ENCODE data around the gene GABRB1. TPM values are rescaled to one million over a fixed set of nuclear protein-coding genes. Genes with fewer than 3 reads are reported as not detected.
A peak's percentile ranks its signal among the peaks of the same experiment; 100 is the strongest.

Gene GABRB1
- total RNA-seq, 1 experiment from 2014 or later: 1.00 TPM

GRCh38 chr4:47110546-47111132 lies 79.3 kb downstream of the GABRB1 start:
- no peak for DNase-seq (ENCODE audit: low spot score)

- no peak for DNase-seq (ENCODE audit: low spot score)
These were observed 87.0 kb downstream of the GABRB1 start for GRCh38 chr4:47118192-47118929.

GRCh38 chr4:47120783-47121182 lies 89.4 kb downstream of the GABRB1 start:
- DNase-seq (ENCODE audit: low spot score): no peak

DNA sequence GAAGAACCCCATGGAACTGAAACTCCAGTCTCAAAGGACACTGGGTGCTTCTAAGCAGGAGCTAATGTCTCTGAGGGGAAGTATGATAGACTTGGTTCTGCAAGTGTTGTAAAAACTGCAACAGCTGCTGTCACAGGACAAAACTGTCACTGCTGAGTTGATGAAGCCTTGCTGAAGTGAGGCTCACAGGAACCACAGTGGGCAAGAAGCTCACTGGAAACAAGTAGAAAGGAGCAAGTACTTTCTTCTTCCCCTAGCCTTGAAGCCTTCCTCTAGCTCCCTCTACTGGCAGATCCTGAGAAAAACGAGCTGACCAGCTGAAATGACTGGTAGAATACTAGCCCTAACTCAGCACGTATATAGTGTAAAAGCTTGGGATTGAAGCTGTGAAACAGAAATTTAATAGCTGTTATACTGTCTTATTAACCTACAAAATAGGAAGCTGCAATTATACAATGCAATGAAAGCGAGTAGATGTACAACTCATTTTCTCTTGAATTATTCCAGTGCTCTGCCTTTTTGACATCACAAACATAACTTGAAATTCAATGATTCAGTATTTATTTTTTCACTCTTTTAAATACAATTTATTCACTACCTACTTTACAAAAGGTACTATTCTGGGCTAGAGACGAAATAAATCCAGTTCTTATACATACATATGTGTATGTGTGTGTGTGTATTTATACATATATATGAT lies 91.4 kb downstream of the GABRB1 start:
- DNase-seq (ENCODE audit: low spot score): peak; percentile 85

DNA sequence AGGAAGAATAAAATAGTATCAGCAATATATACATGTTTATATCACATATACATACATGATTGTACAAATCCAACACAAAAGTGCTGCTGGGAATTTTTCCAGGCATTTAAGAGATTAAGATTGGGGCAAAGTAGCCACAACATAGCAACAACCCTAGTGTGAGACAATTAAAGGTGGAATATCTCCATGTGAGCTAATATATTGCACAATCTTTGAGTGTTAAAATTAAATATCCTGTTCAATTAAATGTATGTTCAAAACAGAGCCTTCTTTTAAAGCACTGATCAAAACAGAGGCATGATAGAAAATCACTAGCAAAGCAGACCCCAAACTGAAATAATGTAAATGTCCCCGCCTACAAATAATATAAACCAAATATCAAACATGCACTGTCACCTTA lies 97.6 kb downstream of the GABRB1 start:
- DNase-seq (ENCODE audit: low spot score): no peak

GRCh38 chr4:47135210-47135609 lies 103.8 kb downstream of the GABRB1 start:
- DNase-seq (ENCODE audit: low spot score): no peak

- DNase-seq (ENCODE audit: low spot score): no peak
These were observed 111.9 kb downstream of the GABRB1 start for GRCh38 chr4:47143261-47143660.

DNA sequence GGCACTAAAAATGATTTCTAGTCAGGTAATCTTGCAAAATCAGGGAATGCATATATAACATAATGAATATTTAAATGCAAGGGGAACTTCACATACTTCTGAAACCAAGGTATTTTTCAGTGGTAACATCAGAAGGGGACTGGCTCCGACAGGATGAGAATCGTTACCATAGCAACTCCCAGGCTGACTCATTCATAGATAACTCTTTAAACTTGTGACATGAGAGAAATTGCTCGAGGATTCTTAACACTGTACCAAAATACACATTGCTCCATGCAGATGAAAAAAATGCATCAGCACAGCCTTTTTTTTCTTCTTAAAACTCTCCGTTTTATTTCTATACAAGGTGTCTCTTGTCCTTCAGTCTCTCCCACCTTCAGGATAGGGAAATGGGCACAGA lies 114.3 kb downstream of the GABRB1 start:
- peak; percentile 75 for DNase-seq (ENCODE audit: low spot score)

DNA sequence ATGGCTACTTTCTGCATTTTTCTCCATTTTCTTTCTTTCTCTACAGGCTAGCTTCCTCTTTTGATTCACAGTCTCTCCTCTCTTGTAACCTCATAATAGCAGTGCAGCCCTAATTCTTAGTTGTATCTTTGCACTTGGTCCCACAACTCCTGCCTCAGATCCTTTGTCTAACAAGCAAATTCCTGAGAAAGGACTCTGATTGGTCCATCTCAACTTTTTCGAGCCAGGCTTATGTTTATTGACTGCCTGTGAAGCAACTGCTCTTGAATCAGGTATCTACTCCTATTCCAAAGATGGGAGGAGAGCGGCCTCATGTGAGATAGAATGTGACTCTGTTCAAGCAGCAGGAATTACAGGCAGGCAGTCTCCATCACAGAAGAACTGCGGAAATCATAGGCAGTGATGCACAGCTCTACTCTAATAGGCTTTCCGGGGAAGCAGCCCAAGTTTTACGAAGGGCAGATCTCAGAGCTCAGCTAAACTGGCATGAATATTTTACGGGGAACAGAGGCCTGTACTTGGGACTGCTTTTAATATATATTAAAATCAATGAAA lies 123.5 kb downstream of the GABRB1 start:
- DNase-seq (ENCODE audit: low spot score): peak; percentile 2

- no peak for DNase-seq (ENCODE audit: low spot score)
These were observed 124.6 kb downstream of the GABRB1 start for GRCh38 chr4:47155919-47156318.

- DNase-seq (ENCODE audit: low spot score): no peak
These were observed 128.7 kb downstream of the GABRB1 start for GRCh38 chr4:47160095-47160494.

- DNase-seq (ENCODE audit: low spot score): peak; percentile 1
These were observed 136.0 kb downstream of the GABRB1 start for GRCh38 chr4:47167081-47168035.

DNA sequence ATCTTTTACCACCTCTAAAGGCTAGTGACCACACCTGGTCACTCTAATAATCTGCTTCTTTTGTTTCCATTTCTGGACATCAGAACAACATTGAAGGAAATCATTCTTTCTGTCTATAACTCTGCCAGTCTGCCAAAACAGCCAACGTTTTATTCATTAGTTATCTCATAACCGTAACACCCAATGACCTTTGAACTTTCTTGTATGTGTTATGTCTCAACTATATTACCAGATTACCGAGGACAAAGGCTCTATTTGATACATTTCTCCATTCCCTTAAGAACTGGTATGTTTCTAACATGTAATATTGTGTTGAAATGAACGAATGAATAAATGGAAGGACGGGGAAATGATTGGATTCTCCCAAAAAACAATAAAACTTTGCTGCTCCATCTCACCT lies 152.7 kb downstream of the GABRB1 start:
- DNase-seq (ENCODE audit: low spot score): no peak

- no peak for DNase-seq (ENCODE audit: low spot score)
These were observed 154.4 kb downstream of the GABRB1 start for GRCh38 chr4:47185761-47186160.

- no peak for DNase-seq (ENCODE audit: low spot score)
These were observed 156.2 kb downstream of the GABRB1 start for GRCh38 chr4:47187608-47188007.

GRCh38 chr4:47193179-47193578 lies 161.8 kb downstream of the GABRB1 start:
- DNase-seq (ENCODE audit: low spot score): no peak

DNA sequence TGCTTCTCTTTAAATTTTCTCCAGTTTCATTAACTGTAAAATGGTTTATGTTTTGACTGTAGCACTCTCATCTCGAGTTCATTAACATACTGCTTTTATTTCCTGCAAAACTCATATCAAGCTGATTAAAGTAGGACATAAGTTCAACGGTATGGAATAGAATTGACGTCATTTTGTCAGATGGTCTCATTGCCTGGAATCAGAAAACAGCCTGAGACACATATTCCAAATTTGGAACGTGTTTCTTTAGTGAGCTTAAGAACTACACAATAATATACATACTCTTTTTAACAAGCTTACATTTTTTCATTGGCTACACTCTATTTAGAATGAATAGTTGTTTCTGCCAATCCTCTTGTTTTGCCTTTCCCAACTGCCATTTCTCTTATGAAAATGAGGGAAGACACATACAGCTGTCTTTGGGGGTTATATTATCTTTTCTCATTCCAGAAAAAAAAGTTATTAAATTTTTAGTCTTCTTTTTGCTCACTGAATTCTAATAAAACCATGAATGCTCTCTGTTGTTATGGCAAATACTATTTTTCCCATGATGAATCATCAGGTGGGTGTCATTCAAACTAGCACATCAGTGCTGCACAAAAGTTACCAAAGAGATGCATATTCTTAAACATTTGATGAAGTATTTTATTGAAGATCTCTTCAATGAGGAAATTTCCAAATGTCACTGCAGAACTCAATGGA lies 162.8 kb downstream of the GABRB1 start:
- no peak for DNase-seq (ENCODE audit: low spot score)

- DNase-seq (ENCODE audit: low spot score): no peak
These were observed 164.3 kb downstream of the GABRB1 start for GRCh38 chr4:47195706-47196105.

DNA sequence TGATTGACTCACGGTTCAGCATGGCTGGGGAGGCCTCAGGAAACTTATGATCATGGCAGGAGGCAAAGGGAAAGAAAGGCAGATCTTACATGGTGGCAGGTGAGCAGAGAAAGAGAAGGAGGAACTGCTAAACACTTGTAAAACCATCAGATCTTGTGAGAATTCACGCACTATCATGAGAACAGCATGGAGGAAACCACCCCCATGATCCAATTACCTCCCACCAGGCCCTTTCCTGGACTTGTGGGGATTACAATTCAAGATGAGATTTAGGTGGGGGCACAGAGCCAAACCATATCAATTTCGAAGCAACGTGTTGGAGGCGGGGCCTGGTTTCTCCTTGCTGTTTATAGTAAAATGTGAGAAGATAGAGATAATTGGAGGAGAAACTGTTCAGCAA lies 167.4 kb downstream of the GABRB1 start:
- no peak for DNase-seq (ENCODE audit: low spot score)

DNA sequence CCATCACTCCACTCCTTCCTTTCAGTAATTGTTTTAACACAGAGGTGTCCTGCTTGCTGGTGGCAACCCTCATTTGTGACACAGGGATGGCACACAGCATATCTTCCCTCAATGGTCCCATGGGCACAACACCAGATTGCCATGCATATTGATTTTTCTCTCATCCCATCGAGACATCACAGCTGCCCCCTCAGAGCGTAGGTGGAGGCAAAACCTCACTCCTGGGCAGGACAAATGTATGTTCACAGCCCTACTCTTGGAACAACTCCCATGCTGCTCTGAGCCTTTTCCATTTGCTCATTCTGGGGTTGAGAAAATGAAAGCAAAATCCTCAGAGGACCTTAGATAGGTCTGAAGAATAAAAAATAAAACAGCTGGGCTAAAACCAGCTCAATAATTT lies 172.2 kb downstream of the GABRB1 start:
- DNase-seq (ENCODE audit: low spot score): no peak

- DNase-seq (ENCODE audit: low spot score): no peak
These were observed 176.2 kb downstream of the GABRB1 start for GRCh38 chr4:47207555-47207954.

All from A172 (cell line).